WTC11 (cell line): ENCODE measurements around the gene TEDC2.

Source experiments
- TF ChIP-seq, protein P1 (sequence below): fragments of 200-600 bp; IDR thresholded peaks from 2 replicates; pipeline ENCODE4 v1.8.0; 2022; ENCODE audit warnings: antibody characterized with exemption
- TF ChIP-seq, protein P2 (sequence below): sonication (generic); formaldehyde crosslinking; IDR thresholded peaks from 2 replicates; pipeline ENCODE4 v1.8.1; 2022; ENCODE audit warnings: low read depth, missing genetic modification reagents, borderline replicate concordance

DNA sequence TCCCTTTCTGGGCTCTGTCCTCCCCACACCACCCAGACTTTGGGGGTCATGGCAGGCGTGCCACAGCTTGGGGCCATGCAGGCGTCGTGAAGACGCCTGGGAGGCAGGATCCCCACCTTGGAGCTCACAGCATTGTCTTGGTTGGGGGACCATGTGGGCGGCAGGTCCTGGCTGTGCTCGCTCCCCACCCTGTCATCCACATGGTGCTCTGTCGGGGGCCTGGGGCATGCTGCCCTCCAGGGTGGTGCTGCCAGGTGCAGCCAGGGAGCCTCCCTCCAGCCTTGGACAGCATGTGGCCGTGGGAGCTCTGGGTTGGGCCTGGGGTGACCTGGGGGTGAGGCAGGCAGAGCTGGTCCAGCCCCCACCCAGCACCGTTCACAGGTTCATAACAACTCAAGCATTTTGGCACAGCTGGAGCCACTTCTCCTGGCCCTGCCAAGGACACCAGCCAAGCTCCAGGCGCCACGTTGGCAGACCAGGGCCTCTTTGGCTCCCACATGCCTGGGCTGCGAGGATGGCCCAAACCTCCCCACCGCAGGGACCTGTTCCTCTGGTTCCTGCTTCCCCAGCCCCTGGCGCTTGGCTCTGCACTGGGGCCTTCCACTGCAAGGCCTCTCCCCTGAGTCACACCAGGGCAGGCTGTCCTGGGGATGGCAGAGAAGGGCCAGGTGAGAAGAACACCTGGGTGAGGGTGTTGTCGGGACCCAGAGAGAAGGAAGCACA lies 38.8 kb downstream of the TEDC2 start:
- TF ChIP-seq, protein P1, sequence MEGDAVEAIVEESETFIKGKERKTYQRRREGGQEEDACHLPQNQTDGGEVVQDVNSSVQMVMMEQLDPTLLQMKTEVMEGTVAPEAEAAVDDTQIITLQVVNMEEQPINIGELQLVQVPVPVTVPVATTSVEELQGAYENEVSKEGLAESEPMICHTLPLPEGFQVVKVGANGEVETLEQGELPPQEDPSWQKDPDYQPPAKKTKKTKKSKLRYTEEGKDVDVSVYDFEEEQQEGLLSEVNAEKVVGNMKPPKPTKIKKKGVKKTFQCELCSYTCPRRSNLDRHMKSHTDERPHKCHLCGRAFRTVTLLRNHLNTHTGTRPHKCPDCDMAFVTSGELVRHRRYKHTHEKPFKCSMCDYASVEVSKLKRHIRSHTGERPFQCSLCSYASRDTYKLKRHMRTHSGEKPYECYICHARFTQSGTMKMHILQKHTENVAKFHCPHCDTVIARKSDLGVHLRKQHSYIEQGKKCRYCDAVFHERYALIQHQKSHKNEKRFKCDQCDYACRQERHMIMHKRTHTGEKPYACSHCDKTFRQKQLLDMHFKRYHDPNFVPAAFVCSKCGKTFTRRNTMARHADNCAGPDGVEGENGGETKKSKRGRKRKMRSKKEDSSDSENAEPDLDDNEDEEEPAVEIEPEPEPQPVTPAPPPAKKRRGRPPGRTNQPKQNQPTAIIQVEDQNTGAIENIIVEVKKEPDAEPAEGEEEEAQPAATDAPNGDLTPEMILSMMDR: no peak
- TF ChIP-seq, protein P2, sequence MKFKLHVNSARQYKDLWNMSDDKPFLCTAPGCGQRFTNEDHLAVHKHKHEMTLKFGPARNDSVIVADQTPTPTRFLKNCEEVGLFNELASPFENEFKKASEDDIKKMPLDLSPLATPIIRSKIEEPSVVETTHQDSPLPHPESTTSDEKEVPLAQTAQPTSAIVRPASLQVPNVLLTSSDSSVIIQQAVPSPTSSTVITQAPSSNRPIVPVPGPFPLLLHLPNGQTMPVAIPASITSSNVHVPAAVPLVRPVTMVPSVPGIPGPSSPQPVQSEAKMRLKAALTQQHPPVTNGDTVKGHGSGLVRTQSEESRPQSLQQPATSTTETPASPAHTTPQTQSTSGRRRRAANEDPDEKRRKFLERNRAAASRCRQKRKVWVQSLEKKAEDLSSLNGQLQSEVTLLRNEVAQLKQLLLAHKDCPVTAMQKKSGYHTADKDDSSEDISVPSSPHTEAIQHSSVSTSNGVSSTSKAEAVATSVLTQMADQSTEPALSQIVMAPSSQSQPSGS (CRISPR knock-in tag): no peak
